GM18498 (cell line): ENCODE results near the gene CNPY1.

Experiments used
- ATAC-seq: cut with Tn5 transposase; IDR thresholded peaks from one replicate; pipeline ENCODE4 v1.9.1; 2021; ENCODE audit warnings: mild to moderate bottlenecking, moderate library complexity; ENCODE audit not compliant: unreplicated experiment

The CNPY1 gene

DNA sequence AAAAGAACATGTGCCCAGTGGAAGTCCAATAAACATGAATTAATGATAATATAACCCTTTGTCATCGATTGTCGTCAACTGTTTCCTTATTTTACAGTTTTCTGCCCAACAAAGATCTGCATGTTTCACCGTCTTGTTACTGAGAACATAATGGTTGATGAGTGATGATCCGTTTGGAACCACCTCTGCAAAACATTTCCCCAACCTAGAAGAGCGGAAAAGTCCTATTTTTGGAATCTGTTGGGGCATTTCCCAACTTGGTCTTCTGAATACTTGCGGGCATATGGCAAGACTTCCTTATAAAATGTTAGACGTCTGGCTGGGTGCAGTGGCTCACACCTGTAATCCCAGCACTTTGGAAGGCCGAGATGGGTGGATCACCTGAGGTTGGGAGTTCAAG is 32.1 kb downstream of the CNPY1 start:
- no peak for ATAC-seq

GRCh38 chr7:155513543-155514285 is 32.6 kb downstream of the CNPY1 start:
- ATAC-seq: no peak

GRCh38 chr7:155512246-155512887 is 34.0 kb downstream of the CNPY1 start:
- ATAC-seq: no peak

GRCh38 chr7:155511702-155511996 is 34.7 kb downstream of the CNPY1 start:
- no peak for ATAC-seq

DNA sequence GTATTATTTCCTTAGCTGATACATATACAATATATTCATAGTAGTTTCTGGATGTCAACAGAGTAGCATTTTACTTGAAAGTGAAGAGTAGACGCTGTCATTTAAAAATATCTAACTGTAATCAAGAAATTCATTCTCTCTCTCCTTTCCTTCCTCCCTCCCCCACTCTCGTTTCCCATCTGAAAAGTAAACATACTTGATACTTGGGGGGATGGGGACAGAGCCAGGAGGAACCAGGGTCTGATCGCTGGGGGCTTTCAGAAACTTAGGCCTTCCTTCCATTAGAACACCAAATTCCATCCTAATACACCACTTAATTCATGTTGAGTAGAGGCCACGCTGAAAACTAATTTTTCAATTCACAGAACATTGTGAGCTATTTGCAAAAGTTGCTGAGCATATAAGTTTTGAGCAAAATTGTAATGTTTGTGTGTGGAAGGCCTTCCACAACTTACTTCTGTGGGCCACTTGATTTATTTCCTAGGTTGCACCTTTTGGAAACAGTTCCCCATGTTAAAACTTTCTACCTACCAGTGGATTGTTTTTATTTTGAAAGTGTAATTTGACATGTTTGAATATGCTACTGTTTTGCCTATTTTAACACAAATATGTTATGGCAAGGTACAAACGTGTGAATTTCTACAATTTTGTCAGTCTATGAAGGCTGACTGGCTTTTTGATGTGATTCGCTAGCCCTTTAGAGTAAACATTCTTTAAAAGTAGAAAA is 35.2 kb downstream of the CNPY1 start:
- ATAC-seq: no peak

- no peak for ATAC-seq
Observed at GRCh38 chr7:155509725-155510551, 36.4 kb downstream of the CNPY1 start.

- no peak for ATAC-seq
Observed at GRCh38 chr7:155509359-155509724, 37.0 kb downstream of the CNPY1 start.

GRCh38 chr7:155508376-155509358 is 37.7 kb downstream of the CNPY1 start:
- ATAC-seq: no peak

DNA sequence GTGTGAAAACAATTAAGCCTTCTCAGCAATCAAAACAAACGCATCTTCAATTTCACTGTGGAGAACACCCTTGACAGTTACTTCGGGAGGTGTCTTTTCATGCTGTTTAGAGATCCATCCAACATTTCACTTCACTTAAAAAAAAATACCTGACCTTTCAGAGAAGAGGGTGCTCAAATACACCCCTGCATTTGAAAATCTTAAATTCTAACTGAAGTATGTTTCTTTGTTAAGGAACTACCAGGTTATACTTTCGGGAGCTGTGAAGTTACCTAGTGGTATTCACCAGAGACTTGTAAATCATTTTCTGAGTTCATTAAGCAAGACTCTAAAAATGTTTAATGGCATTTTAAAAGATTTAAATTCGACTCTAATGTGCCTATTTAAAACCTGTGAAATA is 38.8 kb downstream of the CNPY1 start:
- ATAC-seq: no peak

GRCh38 chr7:155506854-155507337 is 39.5 kb downstream of the CNPY1 start:
- ATAC-seq: no peak

DNA sequence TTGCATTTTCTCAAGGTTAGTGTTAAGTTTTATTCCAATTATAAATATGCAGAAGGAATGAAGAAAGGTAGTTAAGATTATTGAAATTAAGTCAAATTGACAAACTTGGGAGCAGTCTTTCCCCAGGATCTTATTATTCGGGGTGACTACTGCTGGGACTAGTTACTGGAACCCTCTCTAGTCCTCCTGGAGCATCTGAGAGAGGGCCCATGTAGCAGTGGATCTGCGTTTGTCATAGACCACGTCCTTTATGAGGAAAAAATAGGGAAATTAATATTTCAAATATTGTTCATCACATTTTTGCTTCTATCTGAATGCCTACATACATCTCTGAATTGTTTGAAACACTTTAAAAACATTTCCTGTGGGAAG is 41.0 kb downstream of the CNPY1 start:
- no peak for ATAC-seq

- no peak for ATAC-seq
Observed at GRCh38 chr7:155497149-155497901, 49.0 kb downstream of the CNPY1 start.

DNA sequence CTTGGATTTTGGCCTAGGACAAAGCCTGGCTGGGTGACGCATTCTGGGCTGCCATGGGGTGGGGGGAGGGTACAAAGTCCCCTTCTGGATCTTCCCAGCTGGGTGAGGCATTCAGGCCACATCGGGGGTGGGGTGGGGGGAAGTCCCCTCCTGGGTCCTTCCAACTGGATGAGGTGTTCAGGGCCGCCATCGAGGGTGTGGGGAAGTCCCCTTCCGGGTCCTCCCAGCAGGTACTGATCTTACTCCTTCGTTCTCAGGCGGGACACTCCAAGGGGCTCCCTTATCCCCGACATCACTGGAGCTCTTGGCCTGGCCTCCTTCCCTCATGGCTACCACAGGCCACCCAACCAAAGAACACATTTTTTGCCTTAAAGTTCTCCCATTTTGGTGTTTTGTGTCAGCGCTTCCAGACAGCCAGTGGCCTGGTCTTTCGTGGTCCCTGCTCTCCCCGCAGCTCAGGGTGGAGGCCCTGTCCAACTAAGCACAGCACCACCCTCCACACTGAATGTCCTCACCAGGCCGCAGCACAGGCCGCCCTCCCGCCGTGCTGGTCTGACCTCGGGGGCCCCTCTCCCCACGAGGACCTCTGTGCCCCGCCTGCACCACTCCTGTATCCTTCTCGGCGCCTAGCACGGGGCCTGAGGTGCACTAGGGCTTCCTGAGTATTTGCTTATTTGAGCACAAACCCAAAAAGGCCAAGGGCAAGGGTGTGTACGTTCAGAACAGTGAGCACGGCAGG is 49.9 kb downstream of the CNPY1 start:
- ATAC-seq: no peak

- ATAC-seq: no peak
Observed at GRCh38 chr7:155495440-155496248, 50.7 kb downstream of the CNPY1 start.

DNA sequence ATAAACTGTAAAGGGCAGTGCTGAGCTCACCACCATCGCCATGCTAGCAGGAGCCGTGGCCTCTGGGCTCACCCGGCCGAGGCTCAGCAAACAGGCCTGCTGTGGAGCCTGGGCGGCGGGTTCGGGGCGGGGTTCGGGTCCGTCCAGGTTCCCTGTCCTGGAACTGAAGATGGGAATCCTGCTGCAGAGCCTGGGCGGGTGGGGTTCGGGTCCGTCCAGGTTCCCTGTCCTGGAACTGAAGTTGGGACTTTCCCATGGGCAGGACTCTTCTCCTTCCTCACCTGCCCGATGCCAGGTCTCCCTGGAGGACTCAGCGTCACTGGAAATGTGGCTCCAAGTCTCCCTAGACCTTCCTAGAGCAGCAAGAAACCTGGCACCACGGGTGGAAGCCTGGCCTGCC is 51.8 kb downstream of the CNPY1 start:
- no peak for ATAC-seq

DNA sequence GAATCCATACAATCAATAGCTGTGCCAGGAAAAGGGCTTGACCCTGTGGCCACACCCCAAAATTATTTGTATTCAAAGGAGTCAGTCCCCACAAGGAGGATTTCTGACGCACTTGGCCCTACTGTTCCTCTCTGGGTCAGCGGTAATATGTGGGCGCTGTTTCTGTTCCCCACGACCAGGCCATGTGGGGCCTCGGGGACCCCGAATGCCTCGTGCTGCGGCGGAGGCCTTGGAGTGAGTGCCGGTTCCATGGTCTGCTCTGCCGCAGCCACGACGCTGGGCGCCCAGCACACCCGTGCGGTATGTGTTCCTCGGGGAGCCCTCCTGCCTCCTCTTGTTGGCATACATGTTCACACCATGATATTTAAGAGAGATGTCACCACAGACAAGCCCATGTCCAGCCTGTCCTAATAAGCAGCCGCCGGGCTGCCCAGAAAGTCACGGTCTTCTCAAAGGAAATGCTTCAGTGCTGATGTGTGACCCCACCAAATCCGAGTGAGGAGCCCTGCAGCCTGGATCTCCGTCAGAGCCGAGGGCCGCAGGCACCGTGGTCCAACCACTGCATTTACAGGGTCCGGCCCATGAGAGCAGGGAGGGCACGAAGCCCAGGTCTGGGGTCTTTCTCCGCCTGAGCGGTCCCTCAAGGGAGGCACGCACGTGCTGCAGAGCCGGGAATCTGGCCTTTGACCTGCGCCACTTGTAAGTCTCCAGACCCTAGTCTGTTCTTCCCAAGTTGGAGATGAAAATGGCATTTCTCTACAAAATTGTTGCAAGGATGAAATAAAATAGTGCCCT is 52.4 kb downstream of the CNPY1 start:
- no peak for ATAC-seq

- ATAC-seq: no peak
Observed at GRCh38 chr7:155491812-155492211, 54.5 kb downstream of the CNPY1 start.
